Fibroblast of lung (primary cell): ENCODE measurements around the gene ADAT2. TPM values are rescaled to one million over a fixed set of nuclear protein-coding genes. Genes with fewer than 3 reads are reported as not detected.

Source experiments
- DNase-seq, 2 donors: peaks; one replicate each; pipeline versions ENCODE4 v3.0.0 to v3.0.0-alpha.2; 2010; ENCODE audit warnings: low read depth in 2 of 2
- H2AFZ ChIP-seq: 2 replicates; pipeline ENCODE4 v1.5.1; 2012; ENCODE audit warnings: low read length, control low read depth, inconsistent platforms
- H3K27ac ChIP-seq: 2 replicates; pipeline ENCODE4 v1.5.1; 2011; ENCODE audit warnings: low read length, control low read depth; ENCODE audit not compliant: insufficient read depth
- H3K27me3 ChIP-seq: 2 replicates; pipeline ENCODE4 v1.5.1; 2011; ENCODE audit warnings: mild to moderate bottlenecking, low read length; ENCODE audit not compliant: control insufficient read depth, insufficient read depth
- H3K36me3 ChIP-seq: 2 replicates; pipeline ENCODE4 v1.5.1; 2011; ENCODE audit warnings: low read length; ENCODE audit not compliant: control insufficient read depth, insufficient read depth
- H3K4me1 ChIP-seq: 2 replicates; pipeline ENCODE4 v1.5.1; 2011; ENCODE audit warnings: low read length; ENCODE audit not compliant: control insufficient read depth, insufficient read depth; ENCODE audit errors: extremely low read depth
- H3K4me2 ChIP-seq: 2 replicates; pipeline ENCODE4 v1.5.1; 2011; ENCODE audit warnings: low read length, control low read depth; ENCODE audit not compliant: insufficient read depth; ENCODE audit errors: extremely low read depth
- H3K4me3 ChIP-seq, 4 experiments: fragments of 200-600 bp in 1 of 4; sonication (generic) in 1 of 4; replicated peaks in 1 of 4; 2 replicates each; pipeline ENCODE4 v1.5.1; 2011 to 2016; ENCODE audit warnings: low read length in 4 of 4, low read depth in 3 of 4, mild to moderate bottlenecking in 3 of 4, control low read depth in 2 of 4, inconsistent platforms in 1 of 4, mixed read lengths in 1 of 4; ENCODE audit not compliant: insufficient read depth in 1 of 4; ENCODE audit errors: control extremely low read depth in 1 of 4
- H3K79me2 ChIP-seq: 2 replicates; pipeline ENCODE4 v1.5.1; 2012; ENCODE audit warnings: mild to moderate bottlenecking, low read length, inconsistent platforms; ENCODE audit not compliant: control insufficient read depth, insufficient read depth
- H3K9ac ChIP-seq: 2 replicates; pipeline ENCODE4 v1.5.1; 2011; ENCODE audit warnings: mild to moderate bottlenecking, low read length, control low read depth; ENCODE audit not compliant: insufficient read depth
- H3K9me3 ChIP-seq: 2 replicates; pipeline ENCODE4 v1.5.1; 2012; ENCODE audit warnings: low read depth, low read length; ENCODE audit not compliant: control insufficient read depth, insufficient read depth
- H4K20me1 ChIP-seq: 2 replicates; pipeline ENCODE4 v1.5.1; 2011; ENCODE audit warnings: low read length; ENCODE audit not compliant: control insufficient read depth, insufficient read depth; ENCODE audit errors: extremely low read depth
- EZH2 ChIP-seq: IDR thresholded peaks from 2 replicates; pipeline ENCODE4 v1.5.1; 2012; ENCODE audit warnings: low read length, control low read depth, mild to moderate bottlenecking; ENCODE audit errors: missing control alignments
- polyA plus RNA-seq, 2 donors: library from polyadenylated mRNA; depleted of rRNA in 1 of 2; stranded (reverse) in 1 of 2; unstranded in 1 of 2; fragments of >200 nt; gene quantifications; 2 replicates each; pipeline ENCODE4 v1.2.1, GENCODE V29; 2011 to 2012; ENCODE audit warnings: missing spikeins in 1 of 2
- total RNA-seq: library from RNA; depleted of rRNA; stranded (reverse); fragments of >200 nt; gene quantifications from 2 replicates; pipeline ENCODE4 v1.2.1, GENCODE V29; 2014
- TF ChIP-seq, protein P1 (sequence below), 2 donors: IDR thresholded peaks in 1 of 2; conservative IDR thresholded peaks in 1 of 2; 1 replicate in 1 of 2; 2 replicates in 1 of 2; pipeline ENCODE4 v1.5.1; 2011 to 2012; ENCODE audit warnings: low read length in 2 of 2, control low read depth in 1 of 2, inconsistent platforms in 1 of 2, low read depth in 1 of 2, mild to moderate bottlenecking in 1 of 2

ADAT2 gene
- total and polyA plus RNA-seq, 2 donors (not counting 1 experiment from before 2014, with no cell fraction given): 4.7 to 5.0 TPM

- H3K4me2 ChIP-seq: no peak overlapping the region
- H3K4me3 ChIP-seq: no peak overlapping the region
- H3K27ac ChIP-seq: no peak overlapping the region
- H3K79me2 ChIP-seq: no peaks in the 10 kb centered on the region
- no peaks in the 10 kb centered on the region for H3K9me3 ChIP-seq
- no peak for DNase-seq
- TF ChIP-seq, protein P1, sequence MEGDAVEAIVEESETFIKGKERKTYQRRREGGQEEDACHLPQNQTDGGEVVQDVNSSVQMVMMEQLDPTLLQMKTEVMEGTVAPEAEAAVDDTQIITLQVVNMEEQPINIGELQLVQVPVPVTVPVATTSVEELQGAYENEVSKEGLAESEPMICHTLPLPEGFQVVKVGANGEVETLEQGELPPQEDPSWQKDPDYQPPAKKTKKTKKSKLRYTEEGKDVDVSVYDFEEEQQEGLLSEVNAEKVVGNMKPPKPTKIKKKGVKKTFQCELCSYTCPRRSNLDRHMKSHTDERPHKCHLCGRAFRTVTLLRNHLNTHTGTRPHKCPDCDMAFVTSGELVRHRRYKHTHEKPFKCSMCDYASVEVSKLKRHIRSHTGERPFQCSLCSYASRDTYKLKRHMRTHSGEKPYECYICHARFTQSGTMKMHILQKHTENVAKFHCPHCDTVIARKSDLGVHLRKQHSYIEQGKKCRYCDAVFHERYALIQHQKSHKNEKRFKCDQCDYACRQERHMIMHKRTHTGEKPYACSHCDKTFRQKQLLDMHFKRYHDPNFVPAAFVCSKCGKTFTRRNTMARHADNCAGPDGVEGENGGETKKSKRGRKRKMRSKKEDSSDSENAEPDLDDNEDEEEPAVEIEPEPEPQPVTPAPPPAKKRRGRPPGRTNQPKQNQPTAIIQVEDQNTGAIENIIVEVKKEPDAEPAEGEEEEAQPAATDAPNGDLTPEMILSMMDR (conservative IDR thresholded peaks at IDR 0.05 in 1 of 2, IDR thresholded peaks at IDR 0.05 in 1 of 2; ENCODE audit: low read depth in 1 of 2, low read length in 2 of 2): no peak
- no peak for TF ChIP-seq EZH2
- H2AFZ ChIP-seq: no peak overlapping the region
- H3K27me3 ChIP-seq: no peaks in the 10 kb centered on the region
- H3K4me1 ChIP-seq: peaks cover 3% of the 10 kb centered on the region
- no peaks in the 10 kb centered on the region for H4K20me1 ChIP-seq
- H3K9ac ChIP-seq: no peak overlapping the region
- no peaks in the 10 kb centered on the region for H3K36me3 ChIP-seq
These were observed 17.9 kb downstream of the ADAT2 start for GRCh38 chr6:143432588-143432987.

DNA sequence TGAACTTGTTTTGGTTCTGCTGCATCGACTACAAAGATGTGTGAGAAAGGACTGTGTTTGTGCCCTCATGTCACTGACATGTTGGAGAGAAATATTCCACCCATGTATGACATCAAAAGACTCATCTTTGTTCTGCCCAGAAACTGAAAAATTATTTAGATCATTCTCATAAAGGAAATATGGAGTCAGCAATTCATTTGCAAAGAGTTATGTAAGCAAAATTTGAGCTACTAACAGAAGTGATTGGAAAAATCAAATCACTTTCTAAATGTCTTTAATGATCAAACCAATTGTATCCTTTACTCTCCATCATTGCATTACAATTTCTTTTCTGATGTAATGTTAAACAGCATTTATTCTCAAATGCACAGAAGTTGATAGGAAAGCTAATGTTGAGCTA is 19.3 kb downstream of the ADAT2 start:
- H3K27me3 ChIP-seq: no peaks in the 10 kb centered on the region
- no peaks in the 10 kb centered on the region for H3K9me3 ChIP-seq
- DNase-seq: no peak
- peaks cover 3% of the 10 kb centered on the region for H3K4me1 ChIP-seq
- no peaks in the 10 kb centered on the region for H3K36me3 ChIP-seq
- H3K27ac ChIP-seq: no peak overlapping the region
- H2AFZ ChIP-seq: no peak overlapping the region
- no peak overlapping the region for H3K9ac ChIP-seq
- H4K20me1 ChIP-seq: no peaks in the 10 kb centered on the region
- H3K4me3 ChIP-seq: no peak overlapping the region
- H3K79me2 ChIP-seq: no peaks in the 10 kb centered on the region
- H3K4me2 ChIP-seq: no peak overlapping the region
- TF ChIP-seq EZH2: no peak
- TF ChIP-seq, protein P1 (conservative IDR thresholded peaks at IDR 0.05 in 1 of 2, IDR thresholded peaks at IDR 0.05 in 1 of 2; ENCODE audit: low read depth in 1 of 2, low read length in 2 of 2): no peak

DNA sequence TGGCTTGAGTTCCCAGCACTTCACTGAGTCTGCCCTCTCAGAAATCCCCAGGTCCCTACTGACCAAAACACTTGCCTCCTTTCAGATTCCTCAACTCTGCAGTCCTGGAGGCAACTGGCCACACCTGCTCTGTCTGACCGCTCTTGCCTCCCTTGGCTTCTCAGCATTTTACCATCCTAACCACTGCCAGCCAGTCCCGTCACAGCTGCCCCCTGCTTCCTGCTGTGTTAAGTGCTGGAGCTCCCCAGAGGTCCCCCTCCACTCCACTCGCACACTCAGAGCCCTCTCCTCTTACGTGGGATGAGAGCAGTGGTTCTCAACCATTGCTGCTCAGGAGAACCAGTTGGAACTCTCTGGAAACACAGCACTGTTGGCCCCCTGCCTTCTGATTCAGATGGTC is 20.5 kb downstream of the ADAT2 start:
- Histone ChIP-seq H3K4me3 (no peak overlapping the region), H4K20me1 (no peaks in the 10 kb centered on the region), H2AFZ (no peak overlapping the region), H3K79me2 (no peaks in the 10 kb centered on the region), H3K27me3 (no peaks in the 10 kb centered on the region), H3K4me2 (no peak overlapping the region), H3K36me3 (no peaks in the 10 kb centered on the region), H3K27ac (no peak overlapping the region), H3K4me1 (peaks cover 3% of the 10 kb centered on the region), H3K9ac (no peak overlapping the region), H3K9me3 (no peaks in the 10 kb centered on the region)
- DNase-seq: no peak
- no peak for TF ChIP-seq EZH2
- TF ChIP-seq, protein P1 (conservative IDR thresholded peaks at IDR 0.05 in 1 of 2, IDR thresholded peaks at IDR 0.05 in 1 of 2; ENCODE audit: low read depth in 1 of 2, low read length in 2 of 2): no peak
